Measurements from ENCODE around the gene MUC5B. TPM values are rescaled to one million over a fixed set of nuclear protein-coding genes. Genes with fewer than 3 reads are reported as not detected.

Gene MUC5B
- total RNA-seq, 1 donor, result not detected

GRCh38 chr11:1221848-1222311 lies 986 bp upstream of the MUC5B start:
- no peak for TF ChIP-seq CTCF (IDR thresholded peaks at IDR 0.05; ENCODE audit: insufficient read depth, low read length)
- H3K4me3 ChIP-seq (ENCODE audit: low read depth, low read length), result no peak overlapping the region
- no peak for DNase-seq (ENCODE audit: low read depth)

GRCh38 chr11:1223346-1224110 lies 662 bp downstream of the MUC5B start:
- DNase-seq (ENCODE audit: low read depth), result no peak
- H3K4me3 ChIP-seq (ENCODE audit: low read depth, low read length), result no peak overlapping the region
- TF ChIP-seq CTCF (IDR thresholded peaks at IDR 0.05; ENCODE audit: insufficient read depth, low read length), result no peak

- no peak for TF ChIP-seq CTCF (IDR thresholded peaks at IDR 0.05; ENCODE audit: insufficient read depth, low read length)
- DNase-seq (ENCODE audit: low read depth), result no peak
- no peak overlapping the region for H3K4me3 ChIP-seq (ENCODE audit: low read depth, low read length)
These were observed 1.2 kb downstream of the MUC5B start for GRCh38 chr11:1224111-1224490.

GRCh38 chr11:1224491-1225385 lies 1.9 kb downstream of the MUC5B start:
- H3K4me3 ChIP-seq (ENCODE audit: low read depth, low read length), result no peak overlapping the region
- TF ChIP-seq CTCF (IDR thresholded peaks at IDR 0.05; ENCODE audit: insufficient read depth, low read length), result no peak
- no peak for DNase-seq (ENCODE audit: low read depth)

GRCh38 chr11:1225386-1226225 lies 2.7 kb downstream of the MUC5B start:
- H3K4me3 ChIP-seq (ENCODE audit: low read depth, low read length), result no peak overlapping the region
- no peak for DNase-seq (ENCODE audit: low read depth)
- TF ChIP-seq CTCF (IDR thresholded peaks at IDR 0.05; ENCODE audit: insufficient read depth, low read length), result no peak

GRCh38 chr11:1226226-1226985 lies 3.5 kb downstream of the MUC5B start:
- no peak overlapping the region for H3K4me3 ChIP-seq (ENCODE audit: low read depth, low read length)
- no peak for TF ChIP-seq CTCF (IDR thresholded peaks at IDR 0.05; ENCODE audit: insufficient read depth, low read length)
- DNase-seq (ENCODE audit: low read depth), result no peak

Measured in fibroblast of the aortic adventitia (primary cell).